Measurements from ENCODE around the gene CRABP2. TPM values are rescaled to one million over a fixed set of nuclear protein-coding genes. Genes with fewer than 3 reads are reported as not detected.

CRABP2 gene
- polyA plus RNA-seq, 2 of the 4 experiments (the other 2 are of a cell fraction): 1.7 to 15.6 TPM

DNA sequence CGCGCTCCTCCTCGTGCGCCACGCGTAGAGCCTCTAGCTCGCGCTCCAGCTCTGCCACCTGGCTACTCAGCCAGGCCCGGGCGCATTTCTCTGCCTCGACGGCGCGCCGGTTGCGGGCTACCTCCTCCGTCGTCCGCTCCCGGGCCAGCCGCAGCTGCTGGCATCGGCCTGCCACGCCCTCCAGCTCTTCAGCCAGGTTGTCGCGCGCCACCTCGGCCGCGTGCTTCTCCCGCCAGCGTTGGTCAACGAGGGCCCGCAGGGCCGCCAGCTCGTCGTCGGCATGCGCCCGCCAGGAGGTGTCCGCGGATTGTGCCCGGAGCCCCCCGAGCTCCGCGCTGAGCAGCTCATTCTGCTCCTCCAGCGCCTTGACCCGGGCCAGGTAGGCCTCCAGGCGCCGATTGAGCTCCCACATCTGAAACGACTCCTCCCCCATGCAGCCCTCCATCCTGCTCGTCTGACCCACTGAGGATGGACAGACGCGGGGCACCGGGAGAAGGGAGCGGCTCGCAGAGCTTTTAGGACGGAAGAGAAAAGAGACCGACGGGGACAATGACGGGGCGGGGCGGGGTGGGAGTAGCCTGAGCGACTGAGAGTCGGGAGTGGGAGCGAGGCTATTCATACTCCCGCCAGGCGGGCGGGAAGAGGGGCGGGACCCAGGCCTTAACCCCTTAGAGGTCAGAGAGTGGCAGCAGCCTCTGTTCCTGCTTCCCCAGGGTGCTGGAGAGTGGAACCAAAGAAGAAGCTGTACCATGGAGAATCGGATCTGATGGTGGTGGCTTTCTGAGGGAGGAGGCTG lies 28.4 kb downstream of the CRABP2 start, which contains the start of gene NES:
NES (minus strand) TSS at position 588 of the 796 bp plus-strand sequence; CDS start at position 445, 143 bp downstream.
- H3K4me2 ChIP-seq: peak within 1 kb of the TSS; percentile 94
- CTCF ChIA-PET: interaction anchor here (0.7 to 52.1 kb wide), 15 partner anchors 13 to 279 kb away, joined by 3 to 2258 read pairs (median 6); partner anchors contain the start of genes CRABP2, HAPLN2, ISG20L2 and LRRC71
- peak in 1 of 2 experiments; percentile 44 for DNase-seq (ENCODE audit: low read depth in 1 of 2, low spot score in 1 of 2)
- WGBS (ENCODE audit: missing lambda C conversion rate): 91% methylated on average over 58 of the region's 70 CpGs
- TF ChIP-seq REST (IDR thresholded peaks at IDR 0.05) (no peak), ZFP36 (IDR thresholded peaks at IDR 0.05; ENCODE audit: borderline replicate concordance, partially characterized antibody) (peak; percentile 61), ZNF302 (CRISPR knock-in tag; IDR thresholded peaks at IDR 0.05) (no peak), POLR2A (IDR thresholded peaks at IDR 0.05; ENCODE audit: low read length) (no peak), CBX2 (IDR thresholded peaks at IDR 0.05; ENCODE audit: borderline replicate concordance, low read depth) (no peak)
- no peak for FAIRE-seq
- peak in 1 of 2 experiments; percentile 71; a peak in 3 of 6 replicates for ATAC-seq
- H3K27ac ChIP-seq: peak within 1 kb of the TSS; percentile 68 to 75
- POLR2A ChIA-PET: interaction anchor here (1.2 to 1.4 kb wide), 2 partner anchors 16 to 52 kb away, joined by 3 to 4 read pairs; no protein-coding TSS in a partner anchor
- H3K4me1 ChIP-seq: peaks cover 13% of the 10 kb centered on the region
- H3K4me3 ChIP-seq: peak within 1 kb of the TSS; percentile 30; the same call in 2 of the 3 replicates
- no peaks in the 10 kb centered on the region for H3K9me3 ChIP-seq

DNA sequence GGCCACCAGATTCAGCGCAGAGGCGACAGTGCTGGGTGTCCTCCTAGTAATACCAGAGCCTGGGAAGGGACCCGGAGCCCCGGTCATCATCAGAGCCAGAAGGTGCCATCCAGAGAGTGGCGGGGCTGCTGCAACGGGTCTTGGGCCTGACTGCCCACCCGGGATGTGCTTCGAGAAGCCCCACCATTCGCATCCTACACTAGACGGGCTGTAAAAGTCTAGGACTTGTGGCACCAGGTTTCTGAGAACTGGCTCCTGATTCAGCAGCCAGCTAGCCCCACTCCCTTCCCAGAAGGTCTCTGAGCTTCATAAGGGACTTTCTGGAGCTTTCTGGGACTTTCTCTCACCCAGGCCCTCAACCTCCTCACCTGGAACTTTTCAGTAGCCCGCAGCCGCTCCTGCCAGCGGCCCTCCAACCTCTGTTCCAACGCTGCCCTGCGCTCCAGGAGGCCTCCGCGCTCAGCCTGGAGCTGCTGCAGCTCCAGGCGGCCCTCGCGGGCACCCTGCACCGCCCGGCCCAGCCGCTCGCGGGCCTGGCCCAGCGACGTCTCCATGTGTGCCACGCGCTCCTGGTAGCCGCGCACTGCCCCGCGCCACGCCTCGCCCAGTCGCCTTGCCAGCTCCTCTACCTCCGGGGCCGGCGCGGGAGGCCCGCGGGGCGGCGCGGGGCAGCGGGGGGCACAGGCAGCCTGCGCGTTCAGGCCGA lies 29.1 kb downstream of the CRABP2 start:
- no peak overlapping the region for H3K4me3 ChIP-seq
- no peak for DNase-seq (ENCODE audit: low read depth in 1 of 2, low spot score in 1 of 2)
- H3K4me1 ChIP-seq: peaks cover 13% of the 10 kb centered on the region
- H3K27ac ChIP-seq: peak overlapping the region in 1 of 2 experiments; percentile 8; a peak in 1 of 6 replicates
- H3K4me2 ChIP-seq: no peak overlapping the region
- no peak for TF ChIP-seq NR3C1 (IDR thresholded peaks at IDR 0.05)
- TF ChIP-seq CHD2 (IDR thresholded peaks at IDR 0.05; ENCODE audit: low read length, partially characterized antibody): no peak
- no peak for TF ChIP-seq GATA3 (IDR thresholded peaks at IDR 0.05; ENCODE audit: borderline replicate concordance)
- no peak for TF ChIP-seq MAZ (IDR thresholded peaks at IDR 0.05; ENCODE audit: borderline replicate concordance, low read depth, low read length)
- TF ChIP-seq HMGXB4 (CRISPR knock-in tag; IDR thresholded peaks at IDR 0.05; ENCODE audit: borderline replicate concordance): no peak
- no peak for TF ChIP-seq CBX8 (IDR thresholded peaks at IDR 0.05)
- TF ChIP-seq MAFK (IDR thresholded peaks at IDR 0.05; ENCODE audit: partially characterized antibody): no peak
- TF ChIP-seq POLR2A (IDR thresholded peaks at IDR 0.05; ENCODE audit: low read length): no peak
- TF ChIP-seq CBX2 (IDR thresholded peaks at IDR 0.05; ENCODE audit: borderline replicate concordance, low read depth): no peak
- 96% methylated on average over 40 of the region's 49 CpGs for WGBS (ENCODE audit: missing lambda C conversion rate)
- ATAC-seq: 0 out of 6 replicates have a peak, but pooled peaks of 1 of the 2 experiments have one; percentile 4
- FAIRE-seq: no peak
- ChIA-PET POLR2A (interaction anchor here (1.2 kb wide), 1 partner anchor 15 kb away, joined by 4 read pairs; no protein-coding TSS in a partner anchor), CTCF (interaction anchor here (1.7 to 52.1 kb wide), 8 partner anchors 14 to 214 kb away, joined by 6 to 2258 read pairs (median 120); partner anchors contain the start of genes CRABP2, HAPLN2, ISG20L2 and METTL25B)
- no peaks in the 10 kb centered on the region for H3K9me3 ChIP-seq
